Small intestine (tissue), 7 donors: ENCODE results near the gene SPATA21. TPM values are rescaled to one million over a fixed set of nuclear protein-coding genes. Genes with fewer than 3 reads are reported as not detected.

Experiments
- DNase-seq, 2 donors: peaks; one replicate each; pipeline versions ENCODE4 v3.0.0 to v3.0.0-alpha.2; 2013
- FAIRE-seq: peaks from 2 replicates; lab custom pipeline; 2012; peaks lifted over from hg19 to GRCh38; lab: Jason Lieb, UNC
- H3K27ac ChIP-seq, 3 donors: one replicate each; pipeline ENCODE4 v1.5.1; 2013; ENCODE audit warnings: low read length in 2 of 3, mild to moderate bottlenecking in 2 of 3, control low read depth in 1 of 3, inconsistent platforms in 1 of 3, low read depth in 1 of 3, moderate library complexity in 1 of 3
- H3K27me3 ChIP-seq, 3 donors: one replicate each; pipeline ENCODE4 v1.6.1; 2013; ENCODE audit warnings: low read length in 3 of 3, inconsistent platforms in 1 of 3; ENCODE audit not compliant: control insufficient read depth in 3 of 3, insufficient read depth in 3 of 3
- H3K36me3 ChIP-seq, 3 donors: one replicate each; pipeline ENCODE4 v1.6.1; 2013; ENCODE audit warnings: low read length in 3 of 3, inconsistent platforms in 1 of 3, low read depth in 1 of 3, mild to moderate bottlenecking in 1 of 3, moderate library complexity in 1 of 3; ENCODE audit not compliant: control insufficient read depth in 3 of 3, insufficient read depth in 2 of 3
- H3K4me1 ChIP-seq, 3 donors: one replicate each; pipeline ENCODE4 v1.6.1; 2013; ENCODE audit warnings: low read length in 2 of 3, inconsistent platforms in 1 of 3, low read depth in 1 of 3, mild to moderate bottlenecking in 1 of 3, moderate library complexity in 1 of 3; ENCODE audit not compliant: control insufficient read depth in 3 of 3, insufficient read depth in 2 of 3
- H3K4me3 ChIP-seq, 3 donors: one replicate each; pipeline ENCODE4 v1.5.1; 2013; ENCODE audit warnings: low read length in 3 of 3, control low read depth in 1 of 3, inconsistent platforms in 1 of 3, low read depth in 1 of 3, mild to moderate bottlenecking in 1 of 3, moderate library complexity in 1 of 3
- H3K9me3 ChIP-seq, 2 donors: one replicate each; pipeline ENCODE4 v1.6.1; 2013; ENCODE audit warnings: low read depth in 1 of 2, low read length in 1 of 2; ENCODE audit not compliant: control insufficient read depth in 2 of 2, insufficient read depth in 1 of 2
- WGBS, 3 donors: extraction: QIAGEN DNeasy Blood & Tissue Kit; methylation state at CpG; one replicate each; pipeline ENCODE4 v1.1.7; 2013; 5-methylcytosine and 5-hydroxymethylcytosine counted together
- polyA plus RNA-seq, 4 donors: library from polyadenylated mRNA; stranded (reverse) in 3 of 4; unstranded in 1 of 4; fragments of 200-250 nt in 3 of 4; fragments of 120-200 nt in 1 of 4; gene quantifications; one replicate each; pipeline versions ENCODE4 v1.2.1 to v1.2.3, GENCODE V29; 2013
- donor health status: healthy with polysubstance abuse.
- donor health status: control.
- donor health status: control.
- donor health status: Bipolar disorder and iron deficiency.
- donor health status: healthy.

SPATA21 gene
- polyA plus RNA-seq, 4 donors = 0.18 to 0.27 (median 0.22) TPM; not detected in 1

GRCh38 chr1:16447641-16448040 is 10.4 kb upstream of the SPATA21 start:
- no peak overlapping the region for H3K27ac ChIP-seq
- no peak for FAIRE-seq
- no peaks in the 10 kb centered on the region for H3K27me3 ChIP-seq
- H3K4me3 ChIP-seq = no peak overlapping the region
- no peak for DNase-seq
- no peaks in the 10 kb centered on the region for H3K9me3 ChIP-seq
- no peaks in the 10 kb centered on the region for H3K4me1 ChIP-seq
- peaks cover 21 to 83% (median 41%) of the 10 kb centered on the region in 3 donors for H3K36me3 ChIP-seq
- 96 to 97% (median 96%) methylated on average over 9 of the region's 9 CpGs for WGBS, 3 donors

GRCh38 chr1:16446116-16446515 is 8.9 kb upstream of the SPATA21 start:
- FAIRE-seq = no peak
- Histone ChIP-seq H3K4me3 (no peak overlapping the region), H3K9me3 (no peaks in the 10 kb centered on the region), H3K36me3 (peaks cover 12 to 80% (median 30%) of the 10 kb centered on the region in 3 donors), H3K27me3 (no peaks in the 10 kb centered on the region), H3K4me1 (peaks cover 0 to 5% (median 3%) of the 10 kb centered on the region in 3 donors), H3K27ac (no peak overlapping the region)
- DNase-seq = no peak
- WGBS, 3 donors = 93 to 99% (median 94%) methylated on average over 10 of the region's 10 CpGs

- Histone ChIP-seq H3K27ac (no peak overlapping the region), H3K4me1 (peaks cover 0 to 7% (median 3%) of the 10 kb centered on the region in 3 donors), H3K27me3 (no peaks in the 10 kb centered on the region), H3K36me3 (peaks cover 9 to 73% (median 30%) of the 10 kb centered on the region in 3 donors), H3K4me3 (no peak overlapping the region), H3K9me3 (no peaks in the 10 kb centered on the region)
- WGBS, 3 donors = 83 to 95% (median 94%) methylated on average over 4 of the region's 4 CpGs
- DNase-seq (no peak), FAIRE-seq (no peak)
Measured at GRCh38 chr1:16445052-16445451, 7.8 kb upstream of the SPATA21 start.

GRCh38 chr1:16443975-16444770 is 6.9 kb upstream of the SPATA21 start:
- H3K36me3 ChIP-seq = peaks cover 9 to 66% (median 23%) of the 10 kb centered on the region in 3 donors
- DNase-seq (no peak), FAIRE-seq (no peak)
- no peak overlapping the region for H3K4me3 ChIP-seq
- H3K9me3 ChIP-seq = no peaks in the 10 kb centered on the region
- no peak overlapping the region for H3K27ac ChIP-seq
- peaks cover 0 to 8% (median 3%) of the 10 kb centered on the region in 3 donors for H3K4me1 ChIP-seq
- H3K27me3 ChIP-seq = no peaks in the 10 kb centered on the region
- WGBS, 3 donors = 75 to 90% (median 86%) methylated on average over 14 of the region's 14 CpGs

- no peak overlapping the region for H3K27ac ChIP-seq
- DNase-seq (no peak), FAIRE-seq (no peak)
- peaks cover 4 to 53% (median 15%) of the 10 kb centered on the region in 3 donors for H3K36me3 ChIP-seq
- 63 to 73% (median 72%) methylated on average over 2 of the region's 2 CpGs for WGBS, 3 donors
- no peaks in the 10 kb centered on the region for H3K27me3 ChIP-seq
- no peak overlapping the region for H3K4me3 ChIP-seq
- H3K4me1 ChIP-seq = peaks cover 0 to 8% (median 3%) of the 10 kb centered on the region in 3 donors
- no peaks in the 10 kb centered on the region for H3K9me3 ChIP-seq
Measured at GRCh38 chr1:16442941-16443340, 5.7 kb upstream of the SPATA21 start.

DNA sequence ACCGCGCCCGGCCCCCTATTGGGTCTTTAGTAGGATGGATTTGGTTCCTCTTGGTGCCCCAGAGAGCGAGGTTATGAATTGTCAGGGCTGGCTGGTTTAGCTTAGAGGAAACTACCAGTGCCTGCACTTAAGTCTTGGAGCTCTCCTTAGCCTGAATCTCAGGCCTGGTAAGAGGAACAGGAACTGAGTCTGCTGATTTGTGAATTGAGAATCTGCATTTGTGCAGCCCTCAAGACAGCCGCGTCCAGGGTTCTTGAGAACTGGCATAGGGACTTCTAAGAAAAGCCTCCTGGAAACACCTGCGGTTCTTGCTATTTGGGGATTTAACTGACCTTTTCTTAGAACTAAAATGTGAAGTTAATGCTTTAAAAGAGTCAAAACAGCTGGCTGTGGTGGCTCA is 5.0 kb upstream of the SPATA21 start:
- peaks cover 4 to 47% (median 8%) of the 10 kb centered on the region in 3 donors for H3K36me3 ChIP-seq
- H3K4me1 ChIP-seq = peaks cover 0 to 8% (median 3%) of the 10 kb centered on the region in 3 donors
- WGBS, 3 donors = 87 to 92% (median 88%) methylated on average over 7 of the region's 7 CpGs
- no peak overlapping the region for H3K4me3 ChIP-seq
- no peaks in the 10 kb centered on the region for H3K9me3 ChIP-seq
- no peaks in the 10 kb centered on the region for H3K27me3 ChIP-seq
- FAIRE-seq (no peak), DNase-seq (no peak)
- no peak overlapping the region for H3K27ac ChIP-seq

GRCh38 chr1:16441282-16441665 is 4.0 kb upstream of the SPATA21 start:
- Histone ChIP-seq H3K27ac (peak overlapping the region; percentile 34 to 85 (median 84)), H3K36me3 (peaks cover 4 to 42% (median 4%) of the 10 kb centered on the region in 3 donors), H3K4me3 (peak overlapping the region; percentile 93 to 99 (median 96)), H3K27me3 (no peaks in the 10 kb centered on the region), H3K9me3 (no peaks in the 10 kb centered on the region), H3K4me1 (peaks cover 0 to 8% (median 3%) of the 10 kb centered on the region in 3 donors)
- DNase-seq (peak; percentile 40 to 60), FAIRE-seq (no peak)
- 0 to 1% (median 0%) methylated on average over 12 of the region's 12 CpGs for WGBS, 3 donors

- WGBS, 3 donors = 0% methylated on average over 61 to 68 of the region's 68 CpGs
- H3K4me1 ChIP-seq = peaks cover 0 to 8% (median 3%) of the 10 kb centered on the region in 3 donors
- H3K27ac ChIP-seq = peak within 1 kb of the TSS; percentile 67 to 85 (median 84)
- no peaks in the 10 kb centered on the region for H3K9me3 ChIP-seq
- H3K36me3 ChIP-seq = peaks cover 3 to 36% (median 4%) of the 10 kb centered on the region in 3 donors
- no peak for FAIRE-seq
- peak within 1 kb of the TSS; percentile 93 to 99 (median 96) for H3K4me3 ChIP-seq
- peak; percentile 86 to 97 for DNase-seq
- no peaks in the 10 kb centered on the region for H3K27me3 ChIP-seq
Measured at GRCh38 chr1:16440470-16441281, 3.5 kb upstream of the SPATA21 start, which contains the start of gene NECAP2. Gene NECAP2 (plus strand): TSS chr1:16440724. CDS start chr1:16440762, 38 bp downstream.
